ENCODE data around the gene AKNAD1. TPM values are rescaled to one million over a fixed set of nuclear protein-coding genes. Genes with fewer than 3 reads are reported as not detected.

Gene AKNAD1
- total and polyA plus RNA-seq, 2 donors (not counting 1 experiment from before 2014, with no cell fraction given) = not detected

DNA sequence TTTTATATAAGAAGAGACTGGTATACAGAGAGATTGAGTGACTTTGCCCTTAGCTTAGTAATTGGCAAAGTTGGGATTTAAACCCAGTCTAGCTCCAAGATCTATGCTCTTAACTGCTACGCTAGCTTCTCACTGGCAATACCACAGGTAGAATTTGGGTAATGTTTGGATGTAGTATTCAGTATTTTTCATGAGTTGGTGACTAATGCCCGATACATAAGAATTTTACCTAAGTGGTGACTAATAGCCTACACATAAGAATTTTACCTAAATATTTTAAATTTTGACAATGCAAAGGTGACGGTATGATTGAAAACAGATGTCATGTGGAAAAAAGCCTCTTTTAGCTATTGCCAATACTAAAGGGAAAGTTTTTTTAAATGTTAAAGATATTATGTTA lies 44.2 kb upstream of the AKNAD1 start:
- TF ChIP-seq EZH2 (IDR thresholded peaks at IDR 0.05; ENCODE audit: borderline replicate concordance, insufficient read depth, low read depth, low read length, poor library complexity, severe bottlenecking) (no peak), CTCF (IDR thresholded peaks at IDR 0.05) (no peak)
- H3K79me2 ChIP-seq (ENCODE audit: control insufficient read depth, insufficient read depth, low read length) = no peaks in the 10 kb centered on the region
- H3K27me3 ChIP-seq (replicated peaks in 1 of 4; ENCODE audit: control extremely low read depth in 1 of 4, control insufficient read depth in 3 of 4, insufficient read depth in 4 of 4, low read length in 3 of 4) = no peaks in the 10 kb centered on the region
- H3K4me2 ChIP-seq (replicated peaks; ENCODE audit: low read depth, low read length, poor library complexity, severe bottlenecking) = no peak overlapping the region
- ATAC-seq (ENCODE audit: low read depth) (no peak), DNase-seq (no peak)
- intact Hi-C loops (cut with micrococcal nuclease) = no loop called here
- ChIA-PET CTCF (interaction anchor here (1.7 kb wide), 1 partner anchor 18 kb away, joined by 3 read pairs; no protein-coding TSS in a partner anchor), POLR2A (no interaction called here)
- H3K27ac ChIP-seq (ENCODE audit: low read length in 2 of 2) = no peak overlapping the region
- Mint-ChIP-seq H3K27me3 (no peaks in the 10 kb centered on the region), H3K9me3 (ENCODE audit: insufficient read depth) (no peaks in the 10 kb centered on the region), H3K27ac (no peak overlapping the region), H3K4me3 (no peak overlapping the region), H3K4me1 (no peaks in the 10 kb centered on the region)
- no peak overlapping the region for H3K4me3 ChIP-seq (ENCODE audit: control extremely low read depth in 1 of 5, extremely low read depth in 1 of 5, insufficient read depth in 1 of 5, low read depth in 2 of 5, low read length in 4 of 5)
- no CpG with 5 or more reads among the region's 3 CpGs for whole genome bisulfite sequencing (ENCODE audit: insufficient coverage)
- H3K9me3 ChIP-seq (ENCODE audit: control extremely low read depth in 1 of 3, control insufficient read depth in 2 of 3, insufficient read depth in 1 of 3, low read length in 2 of 3) = no peaks in the 10 kb centered on the region
- H3K36me3 ChIP-seq (replicated peaks in 1 of 2; ENCODE audit: control extremely low read depth in 1 of 2, control insufficient read depth in 1 of 2, extremely low read depth in 1 of 2, insufficient read depth in 2 of 2, low read length in 1 of 2) = no peaks in the 10 kb centered on the region
- no peak overlapping the region for H2AFZ ChIP-seq (ENCODE audit: insufficient read depth, low read depth, low read length, poor library complexity, severe bottlenecking)
- no peak overlapping the region for H3K9ac ChIP-seq (ENCODE audit: low read length)
- no peaks in the 10 kb centered on the region for H3K4me1 ChIP-seq (ENCODE audit: control insufficient read depth in 2 of 2, insufficient read depth in 2 of 2, low read length in 2 of 2)
- no peaks in the 10 kb centered on the region for H4K20me1 ChIP-seq (ENCODE audit: control insufficient read depth, insufficient read depth, low read length, poor library complexity, severe bottlenecking)

- 85% methylated on average over 5 of the region's 8 CpGs for WGBS (ENCODE audit: insufficient coverage)
- Mint-ChIP-seq H3K27ac (no peak overlapping the region), H3K4me3 (no peak overlapping the region), H3K27me3 (no peaks in the 10 kb centered on the region), H3K4me1 (no peaks in the 10 kb centered on the region), H3K9me3 (ENCODE audit: insufficient read depth) (no peaks in the 10 kb centered on the region)
- Histone ChIP-seq H4K20me1 (ENCODE audit: control insufficient read depth, insufficient read depth, low read length, poor library complexity, severe bottlenecking) (no peaks in the 10 kb centered on the region), H3K79me2 (ENCODE audit: control insufficient read depth, insufficient read depth, low read length) (no peaks in the 10 kb centered on the region), H3K4me3 (ENCODE audit: control extremely low read depth in 1 of 5, extremely low read depth in 1 of 5, insufficient read depth in 1 of 5, low read depth in 2 of 5, low read length in 4 of 5) (no peak overlapping the region), H3K36me3 (replicated peaks in 1 of 2; ENCODE audit: control extremely low read depth in 1 of 2, control insufficient read depth in 1 of 2, extremely low read depth in 1 of 2, insufficient read depth in 2 of 2, low read length in 1 of 2) (no peaks in the 10 kb centered on the region), H3K9ac (ENCODE audit: low read length) (no peak overlapping the region), H3K9me3 (ENCODE audit: control extremely low read depth in 1 of 3, control insufficient read depth in 2 of 3, insufficient read depth in 1 of 3, low read length in 2 of 3) (no peaks in the 10 kb centered on the region), H3K27ac (ENCODE audit: low read length in 2 of 2) (no peak overlapping the region), H3K4me2 (replicated peaks; ENCODE audit: low read depth, low read length, poor library complexity, severe bottlenecking) (no peak overlapping the region), H3K4me1 (ENCODE audit: control insufficient read depth in 2 of 2, insufficient read depth in 2 of 2, low read length in 2 of 2) (no peaks in the 10 kb centered on the region), H3K27me3 (replicated peaks in 1 of 4; ENCODE audit: control extremely low read depth in 1 of 4, control insufficient read depth in 3 of 4, insufficient read depth in 4 of 4, low read length in 3 of 4) (no peaks in the 10 kb centered on the region), H2AFZ (ENCODE audit: insufficient read depth, low read depth, low read length, poor library complexity, severe bottlenecking) (no peak overlapping the region)
- ATAC-seq (ENCODE audit: low read depth) = peak; percentile 62
- ChIA-PET POLR2A (no interaction called here), CTCF (interaction anchor here (0.8 to 2.9 kb wide), 20 partner anchors 8 to 389 kb away, joined by 3 to 18 read pairs (median 4); partner anchors contain the start of genes EEIG2, GPSM2, PRPF38B and STXBP3)
- TF ChIP-seq EZH2 (IDR thresholded peaks at IDR 0.05; ENCODE audit: borderline replicate concordance, insufficient read depth, low read depth, low read length, poor library complexity, severe bottlenecking) (no peak), CTCF (IDR thresholded peaks at IDR 0.05) (peak; percentile 77)
- peak; percentile 66 for DNase-seq
- intact Hi-C loops (cut with micrococcal nuclease) = loop anchor here (1.0 to 10.0 kb wide), 3 partner anchors 93 to 206 kb away; partner anchors contain the start of genes PRPF38B and STXBP3
Measured at GRCh38 chr1:108897865-108898720, 41.2 kb upstream of the AKNAD1 start.
